NCI-H146 (cell line): ENCODE results near the gene RAF1.
A peak's percentile ranks its signal among the peaks of the same experiment; 100 is the strongest.
"Not testable (repeated sequence)": the region's sequence is repeated elsewhere in the genome, so short reads cannot be mapped to it uniquely, and the experiment has no call there.

ENCODE experiments used
- DNase-seq: peaks from one replicate; lab custom pipeline; 2025; lab: John Stamatoyannopoulos, UW

RAF1 gene

DNA sequence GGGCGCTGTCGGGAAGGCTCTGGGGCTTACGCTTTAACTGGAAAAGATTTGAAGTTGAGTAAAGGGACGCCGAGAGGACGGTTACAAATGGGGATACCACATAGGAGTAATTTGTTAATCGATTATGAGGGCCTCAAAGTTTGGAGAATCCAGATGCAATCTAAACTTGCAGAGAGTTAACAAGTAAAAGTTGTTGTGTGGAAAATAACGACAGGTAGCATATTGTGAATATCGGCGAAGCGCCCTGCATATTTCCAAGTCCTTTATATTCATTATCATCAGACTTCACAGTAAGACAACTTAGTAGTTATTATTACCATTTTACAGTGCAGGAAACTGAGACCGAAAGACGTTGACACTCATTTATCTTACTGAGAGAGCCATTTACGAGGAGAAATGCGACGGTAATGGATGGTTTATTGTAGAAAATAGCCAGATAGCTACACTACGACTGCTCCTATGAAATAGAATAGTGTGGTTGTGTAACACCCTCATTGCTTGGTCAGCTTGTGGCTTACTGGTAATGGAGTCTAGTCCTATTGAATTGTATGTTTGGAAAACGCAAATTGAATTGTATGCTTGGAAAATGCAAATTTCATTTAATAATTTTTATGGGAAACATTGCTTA, 106.3 kb downstream of the RAF1 start:
- DNase-seq: no peak

GRCh38 chr3:12556690-12557472, 107.0 kb downstream of the RAF1 start, which contains the start of gene MKRN2:
TSS of gene MKRN2 (plus strand) at chr3:12557087. CDS start at chr3:12557151, 64 bp downstream.
- peak; percentile 76 for DNase-seq

GRCh38 chr3:12556314-12556689, 107.6 kb downstream of the RAF1 start:
- no peak for DNase-seq

- no peak for DNase-seq
Observed at GRCh38 chr3:12553921-12554391, 110.0 kb downstream of the RAF1 start.

DNA sequence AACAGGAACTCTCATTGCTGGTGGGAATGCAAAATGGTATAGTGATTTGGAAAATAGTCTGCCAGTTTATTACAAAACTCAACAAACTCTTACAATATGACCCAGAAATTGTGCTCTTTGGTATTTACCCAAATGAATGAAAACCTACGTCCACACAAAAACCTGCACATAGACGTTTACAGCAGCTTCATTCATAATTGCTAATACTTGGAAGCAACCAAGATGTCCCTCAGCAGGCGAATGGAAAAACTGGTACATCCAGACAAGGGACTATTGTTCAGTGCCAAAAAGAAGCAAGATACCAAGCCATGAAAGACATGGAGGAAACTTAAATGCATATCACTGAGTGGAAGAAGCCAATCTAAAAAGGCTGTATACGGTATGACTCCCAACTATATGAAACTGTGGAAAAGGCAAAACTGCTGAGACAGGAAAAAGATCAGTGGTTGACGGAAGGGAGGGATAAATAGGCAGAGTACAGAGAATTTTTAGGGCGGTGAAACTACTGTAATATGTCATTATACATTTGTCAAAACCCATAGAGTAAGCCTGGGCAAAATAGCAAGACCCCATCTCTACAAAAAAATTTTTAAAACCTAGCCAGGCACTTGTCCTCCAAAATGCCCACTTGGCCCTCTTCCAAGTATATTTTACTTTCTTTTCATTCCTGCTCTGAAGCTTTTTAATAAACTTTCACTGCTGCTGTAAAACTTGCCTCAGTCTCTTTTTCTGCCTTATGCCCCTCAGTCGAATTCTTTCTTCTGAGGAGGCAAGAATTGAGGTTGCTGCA, 113.8 kb downstream of the RAF1 start:
- DNase-seq: no peak

- DNase-seq: no peak
Observed at GRCh38 chr3:12545473-12545791, 118.5 kb downstream of the RAF1 start, which contains the start of gene MKRN2OS. TSS of gene MKRN2OS (minus strand) at chr3:12545499. CDS start at chr3:12545464, 35 bp downstream.

DNA sequence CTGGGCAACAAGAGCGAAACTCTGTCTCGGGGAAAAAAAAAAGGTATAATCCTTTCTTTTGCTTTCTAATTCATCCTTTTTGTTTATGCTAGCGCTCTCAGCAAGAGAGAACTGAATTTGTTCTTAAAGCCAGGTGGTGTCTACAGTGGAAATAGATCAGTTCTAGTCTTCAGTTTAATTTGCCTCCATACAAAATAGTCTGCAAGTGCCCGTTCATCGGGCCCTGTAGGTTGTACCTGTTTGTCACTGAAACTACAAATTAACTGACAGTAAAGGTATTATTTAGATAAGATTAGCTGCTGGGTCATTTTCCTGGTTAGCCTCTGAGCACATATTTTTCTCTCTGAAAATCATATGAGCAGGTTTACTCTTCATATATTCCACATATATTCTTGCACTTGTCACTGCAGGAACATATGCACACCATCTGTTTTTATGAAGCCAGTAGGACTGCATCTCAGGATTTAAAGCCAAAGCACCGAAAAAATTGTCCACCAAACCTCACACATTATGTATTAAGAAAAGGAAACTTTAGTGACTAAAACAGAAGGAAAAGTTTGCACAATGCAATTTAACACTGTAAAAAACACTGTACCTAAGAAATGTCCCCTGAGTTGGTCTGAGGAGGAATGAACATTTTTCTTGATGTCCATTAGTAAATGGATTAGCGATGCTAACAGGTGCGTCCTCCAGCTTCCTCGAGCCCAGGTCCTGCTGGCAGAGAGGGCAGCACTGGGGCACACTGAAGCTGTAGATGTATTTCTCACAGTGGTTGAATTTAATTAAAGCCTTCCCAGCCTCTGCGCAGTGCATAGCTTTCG, 119.1 kb downstream of the RAF1 start:
- DNase-seq: no peak

DNA sequence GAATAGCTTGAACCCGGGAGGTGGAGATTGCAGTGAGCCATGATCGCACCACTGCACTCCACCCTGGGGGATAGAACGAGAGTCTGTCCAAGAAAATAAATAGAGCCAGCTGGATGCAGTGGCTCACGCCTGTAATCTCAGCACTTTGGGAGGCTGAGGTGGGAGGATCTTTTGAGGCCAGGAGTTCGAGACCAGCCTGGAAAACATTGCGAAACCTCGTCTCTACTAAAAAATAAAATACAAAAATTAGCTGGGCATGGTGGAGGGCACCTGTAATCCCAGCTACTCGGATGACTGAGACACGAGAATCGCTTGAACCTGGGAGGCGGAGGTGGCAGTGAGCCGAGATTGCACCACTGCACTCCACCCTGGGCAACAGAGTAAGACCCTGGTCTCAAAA, 120.4 kb downstream of the RAF1 start:
- not testable (repeated sequence) for DNase-seq

DNA sequence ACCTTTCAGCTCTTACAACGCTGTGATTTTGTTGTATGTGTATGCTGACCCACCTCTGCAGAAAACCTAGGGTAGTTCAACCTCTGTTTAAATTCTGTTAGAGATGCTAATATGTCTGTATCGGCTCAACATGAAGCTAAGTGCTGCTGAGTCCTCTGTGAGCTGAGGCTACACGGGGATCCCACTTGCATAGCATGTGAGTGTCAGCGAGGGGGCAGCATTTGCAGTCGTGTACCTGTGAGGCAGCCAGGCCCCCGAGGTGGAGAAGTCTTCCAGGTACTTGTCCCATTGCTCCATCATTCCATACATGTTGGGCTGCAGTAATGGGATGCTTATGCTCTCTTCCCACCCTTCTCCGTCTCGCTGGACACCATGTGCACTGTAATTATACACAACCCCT, 122.3 kb downstream of the RAF1 start:
- no peak for DNase-seq

GRCh38 chr3:12536423-12536822, 127.5 kb downstream of the RAF1 start:
- DNase-seq: no peak
